Measurements from ENCODE around the gene DCTPP1. TPM values are rescaled to one million over a fixed set of nuclear protein-coding genes. Genes with fewer than 3 reads are reported as not detected.

Gene DCTPP1
- total RNA-seq, 2 donors from 2014 or later: 14.4 to 18.7 TPM

DNA sequence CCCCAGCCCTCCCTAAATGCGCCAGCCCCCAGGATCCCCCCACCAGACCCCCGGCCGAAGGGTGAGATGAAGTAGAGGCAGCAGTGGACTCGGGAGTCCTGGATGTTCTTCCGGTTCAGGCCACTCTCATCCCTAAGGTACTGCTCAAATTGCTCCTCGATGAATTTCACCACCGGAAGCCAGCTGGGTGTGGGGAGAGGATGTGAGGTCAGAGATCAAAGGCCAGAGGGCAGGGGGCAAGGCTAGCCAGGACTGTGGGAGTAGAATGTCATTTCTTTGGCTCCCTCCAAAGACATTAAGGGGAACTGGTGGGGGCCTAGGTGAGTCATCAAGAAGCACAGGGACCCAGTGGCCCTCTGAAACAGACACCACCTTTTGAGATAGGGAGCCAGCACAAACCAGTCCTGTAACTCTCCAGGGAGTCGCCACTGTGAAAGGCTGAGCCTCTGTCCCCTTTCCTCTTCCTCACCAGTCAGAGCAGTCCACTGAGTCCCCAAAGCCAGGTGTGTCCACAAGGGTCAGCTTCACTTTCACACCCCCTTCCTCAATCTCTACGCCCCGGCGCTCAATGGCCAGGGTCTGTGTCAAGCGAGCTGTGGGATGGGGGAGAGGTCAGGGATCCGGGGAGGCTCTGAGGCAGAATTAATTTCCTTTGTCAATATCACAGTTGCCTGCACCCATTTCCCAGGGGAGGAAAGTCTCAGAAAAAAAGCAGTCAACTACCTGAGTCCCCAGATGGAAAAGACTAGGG is 48.4 kb downstream of the DCTPP1 start:
- H3K4me1 ChIP-seq: peaks cover 0 to 15% of the 10 kb centered on the region in 2 donors
- H3K4me3 ChIP-seq: no peak overlapping the region
- H3K36me3 ChIP-seq: no peaks in the 10 kb centered on the region
- no peaks in the 10 kb centered on the region for H3K27me3 ChIP-seq
- H3K9me3 ChIP-seq: no peaks in the 10 kb centered on the region
- TF ChIP-seq, protein P1, sequence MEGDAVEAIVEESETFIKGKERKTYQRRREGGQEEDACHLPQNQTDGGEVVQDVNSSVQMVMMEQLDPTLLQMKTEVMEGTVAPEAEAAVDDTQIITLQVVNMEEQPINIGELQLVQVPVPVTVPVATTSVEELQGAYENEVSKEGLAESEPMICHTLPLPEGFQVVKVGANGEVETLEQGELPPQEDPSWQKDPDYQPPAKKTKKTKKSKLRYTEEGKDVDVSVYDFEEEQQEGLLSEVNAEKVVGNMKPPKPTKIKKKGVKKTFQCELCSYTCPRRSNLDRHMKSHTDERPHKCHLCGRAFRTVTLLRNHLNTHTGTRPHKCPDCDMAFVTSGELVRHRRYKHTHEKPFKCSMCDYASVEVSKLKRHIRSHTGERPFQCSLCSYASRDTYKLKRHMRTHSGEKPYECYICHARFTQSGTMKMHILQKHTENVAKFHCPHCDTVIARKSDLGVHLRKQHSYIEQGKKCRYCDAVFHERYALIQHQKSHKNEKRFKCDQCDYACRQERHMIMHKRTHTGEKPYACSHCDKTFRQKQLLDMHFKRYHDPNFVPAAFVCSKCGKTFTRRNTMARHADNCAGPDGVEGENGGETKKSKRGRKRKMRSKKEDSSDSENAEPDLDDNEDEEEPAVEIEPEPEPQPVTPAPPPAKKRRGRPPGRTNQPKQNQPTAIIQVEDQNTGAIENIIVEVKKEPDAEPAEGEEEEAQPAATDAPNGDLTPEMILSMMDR (IDR thresholded peaks at IDR 0.05): no peak
- DNase-seq (ENCODE audit: low spot score): no peak
- H3K27ac ChIP-seq: no peak overlapping the region

DNA sequence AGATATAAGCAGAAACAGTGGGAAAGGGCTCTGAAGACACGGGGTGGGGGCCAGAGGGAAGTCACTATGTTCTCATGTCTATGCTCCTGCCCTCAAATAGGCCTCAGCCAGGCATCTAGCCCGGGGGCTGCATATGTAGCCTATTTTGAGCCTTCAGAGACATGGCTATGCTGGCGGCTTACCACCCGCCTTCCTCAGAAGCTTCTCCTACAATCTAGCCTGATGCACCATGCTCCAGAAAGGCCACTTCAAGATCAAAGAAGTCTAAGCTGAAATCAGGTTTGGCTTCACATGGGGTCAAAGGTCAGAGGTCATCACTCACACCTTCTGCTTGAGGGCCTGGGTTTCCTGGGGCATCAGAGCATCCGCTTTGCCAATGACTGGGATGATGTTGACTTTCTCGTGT is 49.0 kb downstream of the DCTPP1 start:
- Histone ChIP-seq H3K9me3 (no peaks in the 10 kb centered on the region), H3K4me1 (peaks cover 0 to 15% of the 10 kb centered on the region in 2 donors), H3K27ac (no peak overlapping the region), H3K4me3 (no peak overlapping the region), H3K27me3 (no peaks in the 10 kb centered on the region), H3K36me3 (no peaks in the 10 kb centered on the region)
- TF ChIP-seq, protein P1 (IDR thresholded peaks at IDR 0.05): no peak
- DNase-seq (ENCODE audit: low spot score): no peak

GRCh38 chr16:30380072-30380802 is 49.6 kb downstream of the DCTPP1 start:
- H3K36me3 ChIP-seq: no peaks in the 10 kb centered on the region
- TF ChIP-seq, protein P1 (IDR thresholded peaks at IDR 0.05): no peak
- H3K27ac ChIP-seq: no peak overlapping the region
- no peaks in the 10 kb centered on the region for H3K27me3 ChIP-seq
- H3K9me3 ChIP-seq: no peaks in the 10 kb centered on the region
- H3K4me3 ChIP-seq: no peak overlapping the region
- DNase-seq (ENCODE audit: low spot score): no peak
- peaks cover 0 to 15% of the 10 kb centered on the region in 2 donors for H3K4me1 ChIP-seq

DNA sequence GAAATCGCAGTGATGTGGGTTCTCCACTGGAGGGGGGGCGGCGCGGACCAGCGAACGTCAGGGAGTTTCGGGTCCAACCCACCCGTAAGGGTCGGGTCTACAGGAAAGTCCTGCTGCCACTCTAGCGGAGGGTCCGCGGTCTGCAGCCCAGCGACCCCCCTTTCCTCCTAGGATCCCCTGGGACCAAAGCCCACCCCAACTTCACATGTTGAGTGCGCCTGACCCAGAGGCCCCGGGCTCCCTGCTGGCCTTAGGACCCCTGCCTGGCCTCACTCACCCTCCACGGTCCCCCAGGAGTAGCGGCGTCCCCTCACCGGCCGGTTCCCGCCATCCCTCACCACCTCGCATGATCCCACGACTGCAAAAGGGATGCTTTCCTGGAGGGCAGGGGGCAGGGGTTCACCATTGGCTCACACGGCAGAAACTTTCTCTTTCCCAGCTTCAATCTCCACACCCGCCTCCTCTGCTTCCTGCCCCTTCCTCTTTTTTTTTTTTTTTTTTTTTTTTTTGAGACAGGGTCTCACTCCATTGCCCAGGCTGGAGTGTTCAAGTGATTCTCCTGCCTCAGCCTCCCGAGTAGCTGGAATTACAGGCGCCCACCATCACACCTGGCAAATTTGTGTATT is 50.6 kb downstream of the DCTPP1 start:
- Histone ChIP-seq H3K36me3 (no peaks in the 10 kb centered on the region), H3K9me3 (no peaks in the 10 kb centered on the region), H3K27me3 (no peaks in the 10 kb centered on the region), H3K27ac (peak overlapping the region; percentile 98 to 100), H3K4me3 (peak overlapping the region; percentile 63 to 67), H3K4me1 (peaks cover 0 to 15% of the 10 kb centered on the region in 2 donors)
- no peak for DNase-seq (ENCODE audit: low spot score)
- TF ChIP-seq, protein P1 (IDR thresholded peaks at IDR 0.05): no peak

- peak overlapping the region; percentile 98 to 100 for H3K27ac ChIP-seq
- H3K9me3 ChIP-seq: no peaks in the 10 kb centered on the region
- peaks cover 0 to 15% of the 10 kb centered on the region in 2 donors for H3K4me1 ChIP-seq
- H3K27me3 ChIP-seq: no peaks in the 10 kb centered on the region
- TF ChIP-seq, protein P1 (IDR thresholded peaks at IDR 0.05): peak in 1 of 2 donors; percentile 28
- no peaks in the 10 kb centered on the region for H3K36me3 ChIP-seq
- peak; percentile 99 for DNase-seq (ENCODE audit: low spot score)
- H3K4me3 ChIP-seq: peak overlapping the region; percentile 63 to 67
Measured at GRCh38 chr16:30378236-30379157, 51.3 kb downstream of the DCTPP1 start.

Measured in right atrium auricular region (tissue), 2 donors.